GM23338 (cell line): ENCODE measurements around the gene RNF7. TPM values are rescaled to one million over a fixed set of nuclear protein-coding genes. Genes with fewer than 3 reads are reported as not detected.

Experiments used
- ATAC-seq: fragments of 200-7000 bp; cut with Tn5 transposase; 3 replicates; pipeline ENCODE4 v1.9.1; 2020
- DNase-seq: peaks from one replicate; pipeline ENCODE4 v3.0.0-alpha.2; 2015; ENCODE audit warnings: low spot score
- H2AFZ ChIP-seq: fragments of 200-600 bp; sonication (generic); 2 replicates; pipeline ENCODE4 v1.8.0; 2016; ENCODE audit warnings: antibody characterized with exemption, mild to moderate bottlenecking, moderate library complexity
- H3F3A ChIP-seq: fragments of 200-600 bp; sonication (generic); replicated peaks from 2 replicates; pipeline ENCODE4 v1.8.0; 2017; ENCODE audit warnings: antibody characterized with exemption, mixed run types, low read depth
- H3K27ac ChIP-seq: fragments of 200-600 bp; sonication (generic); 2 replicates; pipeline ENCODE4 v1.6.1; 2016; ENCODE audit warnings: low read depth
- H3K27me3 ChIP-seq: fragments of 200-600 bp; sonication (generic); 2 replicates; pipeline ENCODE4 v1.8.0; 2016; ENCODE audit warnings: mild to moderate bottlenecking, mixed run types, moderate library complexity; ENCODE audit not compliant: insufficient read depth
- H3K36me3 ChIP-seq: fragments of 200-600 bp; sonication (generic); 2 replicates; pipeline ENCODE4 v1.8.0; 2016; ENCODE audit warnings: mild to moderate bottlenecking; ENCODE audit not compliant: insufficient read depth
- H3K4me1 ChIP-seq: fragments of 200-600 bp; sonication (generic); 2 replicates; pipeline ENCODE4 v1.8.0; 2016; ENCODE audit warnings: mild to moderate bottlenecking, moderate library complexity; ENCODE audit not compliant: insufficient read depth
- H3K4me2 ChIP-seq: fragments of 200-600 bp; sonication (generic); 2 replicates; pipeline ENCODE4 v1.7.1; 2017; ENCODE audit warnings: mixed run types
- H3K4me3 ChIP-seq: fragments of 200-600 bp; sonication (generic); 2 replicates; pipeline ENCODE4 v1.6.1; 2016; ENCODE audit warnings: mixed run types
- H3K79me2 ChIP-seq: fragments of 200-600 bp; sonication (generic); replicated peaks from 2 replicates; pipeline ENCODE4 v1.8.0; 2017; ENCODE audit warnings: mild to moderate bottlenecking; ENCODE audit not compliant: insufficient read depth
- H3K9me2 ChIP-seq: fragments of 200-600 bp; sonication (generic); 2 replicates; pipeline ENCODE4 v1.8.0; 2017; ENCODE audit not compliant: insufficient read depth
- H4K20me1 ChIP-seq: fragments of 200-600 bp; sonication (generic); replicated peaks from 2 replicates; pipeline ENCODE4 v1.8.0; 2017; ENCODE audit warnings: mild to moderate bottlenecking; ENCODE audit not compliant: insufficient read depth
- H3K27ac Mint-ChIP-seq: 2 replicates; pipeline ENCODE4 v1.8.0; 2020; ENCODE audit warnings: inconsistent platforms, mild to moderate bottlenecking, moderate library complexity, mixed read lengths
- H3K27me3 Mint-ChIP-seq: 3 replicates; pipeline ENCODE4 v1.8.0; 2022; ENCODE audit warnings: low read depth, mild to moderate bottlenecking, moderate library complexity, mixed read lengths, inconsistent platforms; ENCODE audit not compliant: insufficient read depth, poor library complexity
- H3K36me3 Mint-ChIP-seq: 3 replicates; pipeline ENCODE4 v1.8.0; 2021; ENCODE audit warnings: low read depth, mild to moderate bottlenecking, inconsistent platforms, moderate library complexity, mixed read lengths
- H3K4me1 Mint-ChIP-seq: 3 replicates; pipeline ENCODE4 v1.8.0; 2020; ENCODE audit warnings: mild to moderate bottlenecking, inconsistent platforms, mixed read lengths
- H3K4me3 Mint-ChIP-seq: 3 replicates; pipeline ENCODE4 v1.8.0; 2021; ENCODE audit warnings: moderate library complexity, mild to moderate bottlenecking, inconsistent platforms, mixed read lengths
- H3K9me3 Mint-ChIP-seq: 3 replicates; pipeline ENCODE4 v1.8.0; 2020; ENCODE audit warnings: moderate library complexity, mild to moderate bottlenecking, inconsistent platforms, mixed read lengths
- CREB1 ChIP-seq: fragments of 250-450 bp; sonication (Bioruptor Pico); IDR thresholded peaks from 2 replicates; pipeline ENCODE4 v1.5.0; 2020; ENCODE audit warnings: low read depth, mild to moderate bottlenecking, moderate library complexity
- EZH2 ChIP-seq: fragments of 200-600 bp; sonication (generic); IDR thresholded peaks from one replicate; pipeline ENCODE4 v1.8.0; 2017; ENCODE audit warnings: antibody characterized with exemption, mild to moderate bottlenecking, low read depth; ENCODE audit not compliant: unreplicated experiment
- EZH2phosphoT487 ChIP-seq: fragments of 200-600 bp; sonication (generic); IDR thresholded peaks from one replicate; pipeline ENCODE4 v1.8.1; 2018; ENCODE audit warnings: antibody characterized with exemption; ENCODE audit not compliant: unreplicated experiment
- JUNB ChIP-seq: IDR thresholded peaks from one replicate; pipeline ENCODE4 v1.6.1; 2016; ENCODE audit warnings: antibody characterized with exemption; ENCODE audit not compliant: unreplicated experiment
- POLR2AphosphoS5 ChIP-seq: IDR thresholded peaks from 2 replicates; pipeline ENCODE4 v1.6.1; 2016; ENCODE audit warnings: antibody characterized with exemption, low read depth
- REST ChIP-seq: IDR thresholded peaks from one replicate; pipeline ENCODE4 v1.6.1; 2018; ENCODE audit warnings: antibody characterized with exemption; ENCODE audit not compliant: unreplicated experiment
- STAT1 ChIP-seq: IDR thresholded peaks from one replicate; pipeline ENCODE4 v1.6.1; 2016; ENCODE audit warnings: antibody characterized with exemption; ENCODE audit not compliant: unreplicated experiment
- ZNF114 ChIP-seq: fragments of 250-450 bp; sonication (Bioruptor Pico); IDR thresholded peaks from 2 replicates; pipeline ENCODE4 v1.5.0; 2020; ENCODE audit warnings: mild to moderate bottlenecking, moderate library complexity
- ZNF331 ChIP-seq: fragments of 250-450 bp; sonication (Bioruptor Pico); IDR thresholded peaks from 2 replicates; pipeline ENCODE4 v1.5.0; 2020; ENCODE audit warnings: low read depth, mild to moderate bottlenecking, moderate library complexity
- polyA plus RNA-seq: library from polyadenylated mRNA; unstranded; fragments of >200 nt; fragmentation: Nextera tagmentation; extraction: Ambion mirVana; gene quantifications from 2 replicates; pipeline ENCODE4 v1.2.1, GENCODE V29; 2016
- total RNA-seq: library from RNA; depleted of rRNA; stranded (reverse); fragments of >200 nt; shearing (Covaris generic); gene quantifications from 2 replicates; pipeline ENCODE4 v1.2.3, GENCODE V29; 2014
- TF ChIP-seq, protein P1 (sequence below), 2 experiments: fragments of 200-600 bp in 1 of 2; sonication (generic) in 1 of 2; conservative IDR thresholded peaks; 2 replicates each; pipeline versions ENCODE4 v1.5.1 to v1.6.1; 2016 to 2017; ENCODE audit warnings: antibody characterized with exemption in 2 of 2, low read depth in 2 of 2, mild to moderate bottlenecking in 2 of 2, moderate library complexity in 1 of 2
- TF ChIP-seq, protein P2 (sequence below): IDR thresholded peaks from 2 replicates; pipeline ENCODE4 v1.6.1; 2016; ENCODE audit warnings: antibody characterized with exemption

The RNF7 gene
- total and polyA plus RNA-seq, 2 experiments from 2014 or later: 156 to 254 TPM

DNA sequence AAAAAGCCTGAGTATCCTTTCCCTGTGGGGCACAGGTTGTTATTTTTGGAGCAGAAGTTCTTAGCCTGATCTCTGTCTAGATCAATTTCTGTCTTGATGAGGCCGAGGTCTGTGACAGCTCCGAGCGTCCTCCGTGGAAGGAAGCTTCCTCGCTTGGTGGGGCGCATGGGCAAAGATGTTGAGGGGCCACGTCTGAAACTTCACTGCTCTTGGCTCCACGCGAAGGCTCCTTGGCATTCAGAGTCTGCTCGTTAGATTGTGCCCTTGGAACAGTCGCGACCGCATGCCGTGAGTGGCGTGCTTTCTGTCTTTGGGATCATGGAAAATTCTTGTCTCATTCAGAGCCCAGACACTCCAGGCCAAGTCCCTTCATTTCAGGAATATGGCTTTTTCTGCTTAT, 38.8 kb downstream of the RNF7 start (continued):
- TF ChIP-seq POLR2AphosphoS5: no peak
- no peak for TF ChIP-seq ZNF331
- TF ChIP-seq STAT1: no peak
- no peak for TF ChIP-seq ZNF114 (CRISPR knock-in tag)
- TF ChIP-seq CREB1 (CRISPR knock-in tag): no peak
- TF ChIP-seq, protein P1, sequence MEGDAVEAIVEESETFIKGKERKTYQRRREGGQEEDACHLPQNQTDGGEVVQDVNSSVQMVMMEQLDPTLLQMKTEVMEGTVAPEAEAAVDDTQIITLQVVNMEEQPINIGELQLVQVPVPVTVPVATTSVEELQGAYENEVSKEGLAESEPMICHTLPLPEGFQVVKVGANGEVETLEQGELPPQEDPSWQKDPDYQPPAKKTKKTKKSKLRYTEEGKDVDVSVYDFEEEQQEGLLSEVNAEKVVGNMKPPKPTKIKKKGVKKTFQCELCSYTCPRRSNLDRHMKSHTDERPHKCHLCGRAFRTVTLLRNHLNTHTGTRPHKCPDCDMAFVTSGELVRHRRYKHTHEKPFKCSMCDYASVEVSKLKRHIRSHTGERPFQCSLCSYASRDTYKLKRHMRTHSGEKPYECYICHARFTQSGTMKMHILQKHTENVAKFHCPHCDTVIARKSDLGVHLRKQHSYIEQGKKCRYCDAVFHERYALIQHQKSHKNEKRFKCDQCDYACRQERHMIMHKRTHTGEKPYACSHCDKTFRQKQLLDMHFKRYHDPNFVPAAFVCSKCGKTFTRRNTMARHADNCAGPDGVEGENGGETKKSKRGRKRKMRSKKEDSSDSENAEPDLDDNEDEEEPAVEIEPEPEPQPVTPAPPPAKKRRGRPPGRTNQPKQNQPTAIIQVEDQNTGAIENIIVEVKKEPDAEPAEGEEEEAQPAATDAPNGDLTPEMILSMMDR (conservative IDR thresholded peaks at IDR 0.05; ENCODE audit: low read depth in 2 of 2): no peak
- TF ChIP-seq REST: no peak
- TF ChIP-seq, protein P2, sequence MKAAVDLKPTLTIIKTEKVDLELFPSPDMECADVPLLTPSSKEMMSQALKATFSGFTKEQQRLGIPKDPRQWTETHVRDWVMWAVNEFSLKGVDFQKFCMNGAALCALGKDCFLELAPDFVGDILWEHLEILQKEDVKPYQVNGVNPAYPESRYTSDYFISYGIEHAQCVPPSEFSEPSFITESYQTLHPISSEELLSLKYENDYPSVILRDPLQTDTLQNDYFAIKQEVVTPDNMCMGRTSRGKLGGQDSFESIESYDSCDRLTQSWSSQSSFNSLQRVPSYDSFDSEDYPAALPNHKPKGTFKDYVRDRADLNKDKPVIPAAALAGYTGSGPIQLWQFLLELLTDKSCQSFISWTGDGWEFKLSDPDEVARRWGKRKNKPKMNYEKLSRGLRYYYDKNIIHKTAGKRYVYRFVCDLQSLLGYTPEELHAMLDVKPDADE: no peak
- no peak for TF ChIP-seq EZH2
- no peak for TF ChIP-seq JUNB

DNA sequence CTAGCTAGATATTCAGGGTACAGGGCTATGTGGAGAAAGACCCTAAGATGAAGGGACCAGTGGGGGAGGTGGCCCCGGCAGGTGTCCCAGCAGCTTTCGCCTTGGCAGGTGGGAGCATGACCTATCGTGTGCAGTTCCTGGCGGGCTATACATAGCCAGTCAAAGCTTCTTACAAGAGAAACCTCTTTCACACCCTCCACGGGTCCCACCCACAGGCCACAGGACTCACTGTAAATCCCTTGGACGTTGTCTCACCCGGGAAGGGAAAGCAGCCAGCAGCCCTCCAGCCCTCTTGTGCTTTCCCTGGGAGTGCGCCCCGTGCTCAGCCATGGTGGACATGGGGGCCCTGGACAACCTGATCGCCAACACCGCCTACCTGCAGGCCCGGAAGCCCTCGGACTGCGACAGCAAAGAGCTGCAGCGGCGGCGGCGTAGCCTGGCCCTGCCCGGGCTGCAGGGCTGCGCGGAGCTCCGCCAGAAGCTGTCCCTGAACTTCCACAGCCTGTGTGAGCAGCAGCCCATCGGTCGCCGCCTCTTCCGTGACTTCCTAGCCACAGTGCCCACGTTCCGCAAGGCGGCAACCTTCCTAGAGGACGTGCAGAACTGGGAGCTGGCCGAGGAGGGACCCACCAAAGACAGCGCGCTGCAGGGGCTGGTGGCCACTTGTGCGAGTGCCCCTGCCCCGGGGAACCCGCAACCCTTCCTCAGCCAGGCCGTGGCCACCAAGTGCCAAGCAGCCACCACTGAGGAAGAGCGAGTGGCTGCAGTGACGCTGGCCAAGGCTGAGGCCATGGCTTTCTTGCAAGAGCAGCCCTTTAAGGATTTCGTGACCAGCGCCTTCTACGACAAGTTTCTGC, 40.1 kb downstream of the RNF7 start:
- H3K4me1 Mint-ChIP-seq: no peaks in the 10 kb centered on the region
- no peak for TF ChIP-seq JUNB
- no peak for TF ChIP-seq ZNF331
- TF ChIP-seq EZH2phosphoT487: no peak
- no peak for TF ChIP-seq POLR2AphosphoS5
- no peak for TF ChIP-seq STAT1
- TF ChIP-seq EZH2: no peak
- no peak for TF ChIP-seq REST

More for the DNA sequence above, 40.1 kb downstream of the RNF7 start:
- H3K4me3 Mint-ChIP-seq: no peak overlapping the region
- no peak overlapping the region for H3K4me2 ChIP-seq
- peaks cover 10% of the 10 kb centered on the region for H3K27me3 Mint-ChIP-seq
- no peak overlapping the region for H3K4me3 ChIP-seq
- DNase-seq: no peak
- no peaks in the 10 kb centered on the region for H3F3A ChIP-seq
- ATAC-seq: peak; percentile 29
- peak overlapping the region; percentile 69 for H2AFZ ChIP-seq
- no peaks in the 10 kb centered on the region for H3K9me2 ChIP-seq
- H3K27ac Mint-ChIP-seq: no peak overlapping the region
- H3K27me3 ChIP-seq: no peaks in the 10 kb centered on the region
- no peaks in the 10 kb centered on the region for H4K20me1 ChIP-seq
- H3K36me3 ChIP-seq: no peaks in the 10 kb centered on the region
- 0 out of 3 replicates have a peak, but pooled peaks cover 2% of the 10 kb centered on the region for H3K9me3 Mint-ChIP-seq
- no peaks in the 10 kb centered on the region for H3K79me2 ChIP-seq
- H3K4me1 ChIP-seq: no peaks in the 10 kb centered on the region
- no peak overlapping the region for H3K27ac ChIP-seq
- no peaks in the 10 kb centered on the region for H3K36me3 Mint-ChIP-seq
